Activated naive CD8-positive, alpha-beta T cell treated with anti-CD3 and anti-CD28 coated beads, Interleukin-2, amount 50 U/mL, for 24 hours (primary cell): Measurements from ENCODE around the gene HPS6.
"Not testable (repeated sequence)": the region's sequence is repeated elsewhere in the genome, so short reads cannot be mapped to it uniquely, and the experiment has no call there.

Experiments used
- ATAC-seq: fragments of 150-1000 bp; cut with Tn5 transposase; one replicate; pipeline ENCODE4 v1.10.0; 2021
- DNase-seq: peaks from one replicate; pipeline ENCODE4 v3.0.0; 2021
- H3K27ac Mint-ChIP-seq: one replicate; pipeline ENCODE4 v1.8.0; 2021; ENCODE audit warnings: mild to moderate bottlenecking, mixed read lengths
- H3K27me3 Mint-ChIP-seq: one replicate; pipeline ENCODE4 v1.8.0; 2021; ENCODE audit warnings: mixed read lengths
- H3K36me3 Mint-ChIP-seq: one replicate; pipeline ENCODE4 v1.8.0; 2021; ENCODE audit warnings: low read depth, mixed read lengths
- H3K4me1 Mint-ChIP-seq: one replicate; pipeline ENCODE4 v1.8.0; 2021; ENCODE audit warnings: mixed read lengths
- H3K4me3 Mint-ChIP-seq: one replicate; pipeline ENCODE4 v1.8.0; 2021; ENCODE audit warnings: mild to moderate bottlenecking, moderate library complexity, mixed read lengths
- H3K9me3 Mint-ChIP-seq: one replicate; pipeline ENCODE4 v1.8.0; 2021; ENCODE audit warnings: mixed read lengths

HPS6 gene

GRCh38 chr10:102064868-102065560, at the start of gene HPS6:
TSS of gene HPS6 (plus strand) at chr10:102065349. CDS start at chr10:102065475, 126 bp downstream.
- Mint-ChIP-seq H3K27ac (peak within 1 kb of the TSS; percentile 86), H3K36me3 (no peaks in the 10 kb centered on the region), H3K27me3 (no peaks in the 10 kb centered on the region), H3K4me1 (peaks cover 24% of the 10 kb centered on the region), H3K9me3 (no peaks in the 10 kb centered on the region), H3K4me3 (peak within 1 kb of the TSS; percentile 85)
- DNase-seq (peak; percentile 92), ATAC-seq (peak; percentile 99)

DNA sequence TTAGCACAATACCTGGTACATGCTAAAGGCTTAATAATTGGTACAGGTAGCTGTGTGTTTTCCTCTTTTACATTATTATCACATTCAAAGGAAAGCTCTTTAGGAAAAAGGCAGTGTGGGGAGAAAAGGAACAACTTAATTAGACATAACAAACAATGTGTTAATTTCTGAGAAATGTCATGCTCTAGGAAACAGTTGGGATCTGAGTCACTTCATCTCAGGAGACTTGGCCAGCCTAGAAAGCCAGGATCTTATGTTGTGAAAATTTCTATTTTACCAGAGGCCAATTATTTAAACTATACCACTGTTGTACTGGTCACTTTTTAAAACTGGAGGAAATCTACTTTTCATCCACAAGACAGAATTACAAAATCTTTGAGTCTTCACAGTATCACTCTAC, 48.7 kb upstream of the HPS6 start:
- Mint-ChIP-seq H3K27ac (no peak overlapping the region), H3K9me3 (no peaks in the 10 kb centered on the region), H3K27me3 (no peaks in the 10 kb centered on the region), H3K4me3 (no peak overlapping the region), H3K4me1 (peaks cover 2% of the 10 kb centered on the region), H3K36me3 (peaks cover 9% of the 10 kb centered on the region)
- ATAC-seq = no peak
- DNase-seq = no peak

DNA sequence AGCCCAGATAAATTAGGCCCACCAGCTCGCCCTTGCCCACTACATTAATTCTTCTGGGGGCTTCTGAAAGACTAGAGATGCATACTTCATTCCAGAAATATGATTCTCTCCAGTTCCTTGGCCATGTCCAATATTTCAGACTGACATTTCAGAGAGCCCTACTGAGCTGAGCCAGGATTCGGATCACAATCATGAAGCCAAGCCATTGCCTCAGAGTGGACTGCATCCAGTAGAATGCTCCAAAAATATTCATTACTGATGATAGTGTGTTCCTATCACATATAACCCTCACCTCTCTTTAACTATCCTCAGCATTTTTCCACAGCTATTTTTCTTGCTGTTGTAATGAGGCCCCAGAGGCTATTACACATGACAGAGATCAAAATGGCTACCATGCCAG, 47.9 kb upstream of the HPS6 start:
- no peak for ATAC-seq
- peaks cover 15% of the 10 kb centered on the region for H3K36me3 Mint-ChIP-seq

DNA sequence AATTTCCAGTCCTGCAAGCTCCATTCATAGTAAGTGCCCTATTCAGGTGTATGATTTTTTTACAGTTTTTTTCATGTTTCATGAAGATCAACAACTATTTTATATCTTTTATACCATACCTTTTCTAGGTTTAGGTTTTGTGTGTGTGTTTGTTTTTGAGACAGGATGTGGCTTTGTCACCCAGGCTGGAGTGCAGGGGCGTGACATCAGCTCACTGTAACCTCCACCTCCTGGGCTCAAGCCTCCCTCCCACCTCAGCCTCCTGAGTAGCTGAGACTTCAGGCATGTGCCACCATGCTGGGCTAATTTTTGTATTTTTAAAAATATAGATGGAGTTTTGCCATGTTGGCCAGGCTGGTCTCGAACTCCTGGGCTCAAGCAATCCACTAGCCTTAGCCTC, 44.2 kb upstream of the HPS6 start:
- Mint-ChIP-seq H3K9me3 (no peaks in the 10 kb centered on the region), H3K4me3 (no peak overlapping the region), H3K4me1 (peaks cover 2% of the 10 kb centered on the region), H3K27me3 (no peaks in the 10 kb centered on the region), H3K36me3 (peaks cover 23% of the 10 kb centered on the region), H3K27ac (no peak overlapping the region)
- ATAC-seq (no peak), DNase-seq (no peak)

More for the DNA sequence above, 47.9 kb upstream of the HPS6 start:
- H3K27me3 Mint-ChIP-seq = no peaks in the 10 kb centered on the region
- H3K27ac Mint-ChIP-seq = no peak overlapping the region
- DNase-seq = no peak
- H3K4me1 Mint-ChIP-seq = peaks cover 2% of the 10 kb centered on the region
- H3K9me3 Mint-ChIP-seq = no peaks in the 10 kb centered on the region
- no peak overlapping the region for H3K4me3 Mint-ChIP-seq

GRCh38 chr10:102024799-102025198, 40.4 kb upstream of the HPS6 start:
- no peak for ATAC-seq
- Mint-ChIP-seq H3K27me3 (no peaks in the 10 kb centered on the region), H3K4me3 (no peak overlapping the region), H3K27ac (no peak overlapping the region), H3K9me3 (no peaks in the 10 kb centered on the region), H3K4me1 (peaks cover 2% of the 10 kb centered on the region), H3K36me3 (peaks cover 27% of the 10 kb centered on the region)
- no peak for DNase-seq

DNA sequence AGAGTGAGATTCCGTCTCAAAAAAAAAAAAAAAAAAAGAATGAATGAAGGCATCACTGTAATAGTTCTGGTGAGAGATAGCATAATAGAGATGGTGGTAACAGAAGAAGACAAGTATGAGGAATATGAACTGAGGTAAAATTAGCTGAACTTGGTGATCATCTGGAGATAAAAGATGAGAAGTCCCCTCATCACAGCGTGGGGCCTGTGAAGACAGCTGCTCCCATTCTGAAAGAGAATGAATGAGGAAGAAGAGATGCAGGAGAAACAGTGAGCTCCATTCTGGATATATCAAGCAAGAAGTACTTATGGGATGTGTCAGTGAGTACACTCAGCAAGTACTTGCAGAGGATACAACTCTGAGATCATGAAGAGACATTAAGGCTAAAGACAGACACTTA, 37.9 kb upstream of the HPS6 start:
- H3K36me3 Mint-ChIP-seq = peaks cover 24% of the 10 kb centered on the region
- no peak overlapping the region for H3K4me3 Mint-ChIP-seq
- H3K27me3 Mint-ChIP-seq = no peaks in the 10 kb centered on the region
- no peak overlapping the region for H3K27ac Mint-ChIP-seq
- H3K4me1 Mint-ChIP-seq = no peaks in the 10 kb centered on the region
- DNase-seq = no peak
- no peak for ATAC-seq
- H3K9me3 Mint-ChIP-seq = no peaks in the 10 kb centered on the region

GRCh38 chr10:102033787-102034186, 31.4 kb upstream of the HPS6 start:
- no peaks in the 10 kb centered on the region for H3K4me1 Mint-ChIP-seq
- H3K9me3 Mint-ChIP-seq = no peaks in the 10 kb centered on the region
- no peak overlapping the region for H3K27ac Mint-ChIP-seq
- no peak overlapping the region for H3K4me3 Mint-ChIP-seq
- DNase-seq (no peak), ATAC-seq (no peak)
- H3K27me3 Mint-ChIP-seq = no peaks in the 10 kb centered on the region
- H3K36me3 Mint-ChIP-seq = peaks cover 21% of the 10 kb centered on the region

DNA sequence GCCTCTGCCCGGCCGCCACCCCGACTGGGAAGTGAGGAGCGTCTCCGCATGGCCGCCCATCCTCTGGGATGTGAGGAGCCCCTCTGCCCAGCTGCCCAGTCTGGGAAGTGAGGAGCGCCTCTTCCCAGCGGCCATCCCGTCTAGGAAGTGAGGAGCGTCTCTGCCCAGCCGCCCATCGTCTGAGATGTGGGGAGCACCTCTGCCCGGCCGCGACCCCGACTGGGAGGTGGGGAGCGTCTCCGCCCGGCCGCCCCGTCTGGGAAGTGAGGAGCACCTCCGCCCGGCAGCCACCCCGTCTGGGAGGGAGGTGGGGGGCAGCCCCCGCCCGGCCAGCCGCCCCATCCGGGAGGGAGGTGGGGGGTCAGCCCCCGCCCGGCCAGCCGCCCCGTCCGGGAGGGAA, 29.3 kb upstream of the HPS6 start:
- peaks cover 16% of the 10 kb centered on the region for H3K36me3 Mint-ChIP-seq
- not testable (repeated sequence) for H3K4me3 Mint-ChIP-seq, H3K4me1 Mint-ChIP-seq, H3K27ac Mint-ChIP-seq, H3K9me3 Mint-ChIP-seq, ATAC-seq, H3K27me3 Mint-ChIP-seq, DNase-seq

DNA sequence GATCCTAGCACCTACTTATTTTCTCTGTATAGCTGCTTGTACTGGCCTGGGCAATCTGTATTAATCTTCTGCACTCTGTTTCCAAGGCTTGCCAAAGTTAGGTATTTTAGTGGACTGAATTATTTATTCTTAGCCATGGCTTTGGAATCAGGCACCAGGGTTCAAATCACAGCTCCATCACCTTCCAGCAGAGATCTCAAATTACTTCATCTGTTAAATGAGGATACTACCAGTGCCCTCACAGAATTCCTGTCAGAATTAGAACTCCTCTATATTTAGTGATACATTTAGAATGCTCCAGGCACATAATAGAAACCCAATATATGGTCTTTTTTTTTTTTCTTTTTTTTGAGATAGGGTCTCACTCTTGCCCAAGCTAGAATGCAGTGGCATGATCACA, 26.7 kb upstream of the HPS6 start:
- no peak overlapping the region for H3K27ac Mint-ChIP-seq
- no peaks in the 10 kb centered on the region for H3K4me1 Mint-ChIP-seq
- H3K4me3 Mint-ChIP-seq = no peak overlapping the region
- H3K36me3 Mint-ChIP-seq = peaks cover 6% of the 10 kb centered on the region
- DNase-seq = no peak
- ATAC-seq = no peak
- H3K27me3 Mint-ChIP-seq = no peaks in the 10 kb centered on the region
- no peaks in the 10 kb centered on the region for H3K9me3 Mint-ChIP-seq

- no peak for DNase-seq
- no peaks in the 10 kb centered on the region for H3K27me3 Mint-ChIP-seq
Observed at GRCh38 chr10:102040305-102041050, 24.7 kb upstream of the HPS6 start.

GRCh38 chr10:102045292-102045691, 19.9 kb upstream of the HPS6 start:
- Mint-ChIP-seq H3K27me3 (no peaks in the 10 kb centered on the region), H3K27ac (no peak overlapping the region), H3K36me3 (no peaks in the 10 kb centered on the region), H3K4me3 (no peak overlapping the region), H3K4me1 (peaks cover 24% of the 10 kb centered on the region), H3K9me3 (no peaks in the 10 kb centered on the region)
- DNase-seq (no peak), ATAC-seq (no peak)

More at GRCh38 chr10:102040305-102041050, 24.7 kb upstream of the HPS6 start:
- Mint-ChIP-seq H3K36me3 (peaks cover 6% of the 10 kb centered on the region), H3K9me3 (no peaks in the 10 kb centered on the region), H3K4me3 (no peak overlapping the region), H3K27ac (no peak overlapping the region), H3K4me1 (peaks cover 2% of the 10 kb centered on the region)
- no peak for ATAC-seq

DNA sequence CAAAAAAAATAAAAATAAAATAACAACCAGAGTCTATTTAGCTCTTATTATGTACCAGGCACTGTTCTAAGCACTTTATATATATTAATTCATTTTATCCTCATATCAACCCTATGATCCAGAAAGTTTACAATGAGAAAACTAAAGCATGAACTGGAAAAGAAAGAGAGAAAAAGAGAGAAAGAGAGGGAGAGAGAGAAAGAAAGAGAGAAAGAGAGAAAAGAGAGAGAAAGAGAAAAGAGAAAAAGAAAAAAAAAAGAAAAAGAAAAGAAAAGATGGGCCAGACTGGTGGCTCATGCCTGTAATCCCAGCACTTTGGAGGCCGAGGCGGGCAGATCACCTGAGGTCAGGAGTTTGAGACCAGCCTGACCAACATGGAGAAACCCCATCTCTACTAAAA, 19.1 kb upstream of the HPS6 start:
- Mint-ChIP-seq H3K9me3 (no peaks in the 10 kb centered on the region), H3K27ac (no peak overlapping the region), H3K36me3 (no peaks in the 10 kb centered on the region), H3K4me3 (no peak overlapping the region), H3K27me3 (no peaks in the 10 kb centered on the region), H3K4me1 (peaks cover 32% of the 10 kb centered on the region)
- DNase-seq (no peak), ATAC-seq (no peak)

GRCh38 chr10:102054881-102055646, 10.1 kb upstream of the HPS6 start:
- peak overlapping the region; percentile 84 for H3K27ac Mint-ChIP-seq

GRCh38 chr10:102055647-102056419, 9.3 kb upstream of the HPS6 start, which contains the start of gene ARMH3:
TSS of gene ARMH3 (minus strand) at chr10:102056173. CDS start at chr10:102040114, 16,059 bp downstream.
- peak; percentile 89 for DNase-seq
- no peaks in the 10 kb centered on the region for H3K9me3 Mint-ChIP-seq
- H3K4me3 Mint-ChIP-seq = peak within 1 kb of the TSS; percentile 94
- H3K27me3 Mint-ChIP-seq = no peaks in the 10 kb centered on the region
- ATAC-seq = peak; percentile 99
- peaks cover 48% of the 10 kb centered on the region for H3K4me1 Mint-ChIP-seq
- peaks cover 2% of the 10 kb centered on the region for H3K36me3 Mint-ChIP-seq
- H3K27ac Mint-ChIP-seq = peak within 1 kb of the TSS; percentile 87

More at GRCh38 chr10:102054881-102055646, 10.1 kb upstream of the HPS6 start:
- peaks cover 53% of the 10 kb centered on the region for H3K4me1 Mint-ChIP-seq
- not testable (repeated sequence) for H3K36me3 Mint-ChIP-seq, H3K27me3 Mint-ChIP-seq, ATAC-seq, H3K9me3 Mint-ChIP-seq, DNase-seq
- H3K4me3 Mint-ChIP-seq = peak overlapping the region; percentile 94
